OCI-LY1 (cell line): ENCODE measurements around the gene CXADR.

ENCODE experiments used
- H2AFZ ChIP-seq: fragments of 200-600 bp; sonication (generic), shearing (Covaris generic); 2 replicates; pipeline ENCODE4 v1.6.0; 2014; ENCODE audit warnings: antibody characterized with exemption, mild to moderate bottlenecking, low read length
- H3F3A ChIP-seq: fragments of 200-600 bp; sonication (generic), shearing (Covaris generic); 2 replicates; pipeline ENCODE4 v1.6.0; 2014; ENCODE audit warnings: mild to moderate bottlenecking, antibody characterized with exemption, low read length, moderate library complexity; ENCODE audit not compliant: insufficient read depth
- H3K27ac ChIP-seq: fragments of 200-600 bp; sonication (generic); 2 replicates; pipeline ENCODE4 v1.5.1; 2014; ENCODE audit warnings: low read length, mixed run types, mild to moderate bottlenecking, low read depth; ENCODE audit not compliant: poor library complexity, severe bottlenecking
- H3K27me3 ChIP-seq: fragments of 200-600 bp; sonication (generic); 2 replicates; pipeline ENCODE4 v1.6.0; 2014; ENCODE audit warnings: antibody characterized with exemption, mild to moderate bottlenecking, low read length, moderate library complexity; ENCODE audit not compliant: insufficient read depth
- H3K36me3 ChIP-seq: fragments of 200-600 bp; sonication (generic); 2 replicates; pipeline ENCODE4 v1.6.1; 2014; ENCODE audit warnings: mild to moderate bottlenecking, antibody characterized with exemption, low read length, moderate library complexity, mixed read lengths; ENCODE audit not compliant: insufficient read depth
- H3K4me1 ChIP-seq: fragments of 200-600 bp; sonication (generic); 2 replicates; pipeline ENCODE4 v1.5.1; 2014; ENCODE audit warnings: mild to moderate bottlenecking, low read length, moderate library complexity; ENCODE audit not compliant: insufficient read depth, severe bottlenecking
- H3K4me2 ChIP-seq: fragments of 200-600 bp; sonication (generic), shearing (Covaris generic); 2 replicates; pipeline ENCODE4 v1.6.1; 2014; ENCODE audit warnings: low read length
- H3K4me3 ChIP-seq: fragments of 200-600 bp; sonication (generic); 2 replicates; pipeline ENCODE4 v1.5.1; 2014; ENCODE audit warnings: low read length, low read depth, mild to moderate bottlenecking, mixed read lengths; ENCODE audit not compliant: poor library complexity, severe bottlenecking
- H3K79me2 ChIP-seq: fragments of 200-600 bp; shearing (Covaris generic); 2 replicates; pipeline ENCODE4 v1.6.1; 2016; ENCODE audit warnings: mixed run types, low read length, mixed read lengths; ENCODE audit not compliant: insufficient read depth
- H3K9ac ChIP-seq: fragments of 200-600 bp; sonication (generic), shearing (Covaris generic); 2 replicates; pipeline ENCODE4 v1.6.1; 2014; ENCODE audit warnings: mild to moderate bottlenecking, low read length, mixed read lengths
- H3K9me2 ChIP-seq: fragments of 200-600 bp; sonication (generic), shearing (Covaris generic); 2 replicates; pipeline ENCODE4 v1.6.1; 2014; ENCODE audit warnings: low read depth, mild to moderate bottlenecking, low read length, mixed read lengths
- H3K9me3 ChIP-seq: fragments of 200-600 bp; shearing (Covaris generic); 2 replicates; pipeline ENCODE4 v1.6.1; 2014; ENCODE audit warnings: low read length, mixed read lengths
- H4K20me1 ChIP-seq: fragments of 200-600 bp; sonication (generic), shearing (Covaris generic); 2 replicates; pipeline ENCODE4 v1.6.0; 2016; ENCODE audit warnings: mild to moderate bottlenecking, low read length; ENCODE audit not compliant: insufficient read depth
- CTCF ChIP-seq: fragments of 200-600 bp; sonication (generic), shearing (Covaris generic); IDR thresholded peaks from 2 replicates; pipeline ENCODE4 v1.5.1; 2017; ENCODE audit warnings: mild to moderate bottlenecking, antibody characterized with exemption, low read length, moderate library complexity, mixed read lengths
- EZH2 ChIP-seq: fragments of 200-600 bp; sonication (generic), shearing (Covaris generic); IDR thresholded peaks from 2 replicates; pipeline ENCODE4 v1.8.0; 2017; ENCODE audit warnings: borderline replicate concordance, mixed run types, mild to moderate bottlenecking, antibody characterized with exemption, low read length, moderate library complexity, mixed read lengths

The CXADR gene

GRCh38 chr21:17572431-17572830 is 59.6 kb downstream of the CXADR start:
- H3K79me2 ChIP-seq = no peaks in the 10 kb centered on the region
- H2AFZ ChIP-seq = no peak overlapping the region
- H3K9me3 ChIP-seq = no peaks in the 10 kb centered on the region
- H3K4me1 ChIP-seq = no peaks in the 10 kb centered on the region
- H3F3A ChIP-seq = no peaks in the 10 kb centered on the region
- H3K9me2 ChIP-seq = no peaks in the 10 kb centered on the region
- no peaks in the 10 kb centered on the region for H3K27me3 ChIP-seq
- no peak overlapping the region for H3K4me3 ChIP-seq
- TF ChIP-seq CTCF = no peak
- no peak for TF ChIP-seq EZH2
- H4K20me1 ChIP-seq = no peaks in the 10 kb centered on the region
- H3K36me3 ChIP-seq = no peaks in the 10 kb centered on the region
- no peak overlapping the region for H3K27ac ChIP-seq
- H3K4me2 ChIP-seq = no peak overlapping the region
- no peak overlapping the region for H3K9ac ChIP-seq

GRCh38 chr21:17575076-17575475 is 62.2 kb downstream of the CXADR start:
- no peaks in the 10 kb centered on the region for H3K4me1 ChIP-seq
- no peaks in the 10 kb centered on the region for H3F3A ChIP-seq
- no peak overlapping the region for H3K4me3 ChIP-seq
- no peaks in the 10 kb centered on the region for H3K9me3 ChIP-seq
- H2AFZ ChIP-seq = no peak overlapping the region
- no peaks in the 10 kb centered on the region for H4K20me1 ChIP-seq
- H3K9me2 ChIP-seq = no peaks in the 10 kb centered on the region
- no peak overlapping the region for H3K27ac ChIP-seq
- TF ChIP-seq EZH2 (no peak), CTCF (no peak)
- H3K27me3 ChIP-seq = no peaks in the 10 kb centered on the region
- H3K9ac ChIP-seq = no peak overlapping the region
- no peaks in the 10 kb centered on the region for H3K36me3 ChIP-seq
- H3K79me2 ChIP-seq = no peaks in the 10 kb centered on the region
- no peak overlapping the region for H3K4me2 ChIP-seq

GRCh38 chr21:17576080-17576835 is 63.4 kb downstream of the CXADR start:
- Histone ChIP-seq H2AFZ (no peak overlapping the region), H3F3A (no peaks in the 10 kb centered on the region), H3K9me2 (no peaks in the 10 kb centered on the region), H3K36me3 (no peaks in the 10 kb centered on the region), H3K79me2 (no peaks in the 10 kb centered on the region), H3K4me3 (no peak overlapping the region), H3K9ac (no peak overlapping the region), H3K4me1 (no peaks in the 10 kb centered on the region), H3K4me2 (no peak overlapping the region), H3K9me3 (no peaks in the 10 kb centered on the region), H3K27ac (no peak overlapping the region), H4K20me1 (no peaks in the 10 kb centered on the region), H3K27me3 (no peaks in the 10 kb centered on the region)
- TF ChIP-seq EZH2 = no peak
- no peak for TF ChIP-seq CTCF
